ENCODE results near the gene HLF.

DNA sequence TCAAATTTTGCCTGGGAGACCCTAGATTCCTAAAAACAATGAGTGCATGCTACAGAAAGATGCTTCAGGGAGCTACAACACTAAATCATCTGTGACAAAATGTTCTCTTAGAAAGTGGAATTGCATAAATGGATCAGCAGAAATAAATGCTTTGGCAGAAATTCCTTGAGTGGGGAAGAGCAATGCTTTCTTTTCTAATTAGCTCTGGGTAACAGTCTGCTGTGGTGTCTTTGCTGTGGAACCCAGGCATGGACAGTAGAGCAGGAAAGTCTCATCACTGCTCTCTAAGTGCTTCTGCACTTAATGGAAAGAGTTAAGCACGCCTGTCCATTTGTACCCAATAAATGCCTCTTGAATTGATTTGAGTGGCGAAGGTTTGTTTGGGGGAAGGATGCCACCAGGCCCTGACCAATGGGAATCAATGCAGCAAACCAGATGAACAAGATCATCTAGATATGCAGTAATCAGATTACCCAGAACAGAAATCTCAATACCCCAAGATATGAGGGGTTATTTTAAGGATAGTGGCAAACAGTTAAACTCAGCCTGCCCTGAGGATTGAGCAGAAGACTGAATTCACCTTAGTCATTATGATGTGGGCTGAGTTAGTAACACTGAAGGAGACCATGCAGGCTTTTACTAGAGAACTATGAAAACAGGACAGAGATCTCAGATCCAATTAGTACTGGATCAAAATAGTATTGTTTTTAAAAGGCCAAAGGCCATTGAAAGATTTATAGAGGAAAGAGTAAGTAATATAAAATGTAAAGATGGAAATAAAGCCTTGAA is 13.6 kb downstream of the HLF start:
- no peak for TF ChIP-seq POLR2AphosphoS5 (IDR thresholded peaks at IDR 0.05; ENCODE audit: low read depth)
- TF ChIP-seq, protein P1, sequence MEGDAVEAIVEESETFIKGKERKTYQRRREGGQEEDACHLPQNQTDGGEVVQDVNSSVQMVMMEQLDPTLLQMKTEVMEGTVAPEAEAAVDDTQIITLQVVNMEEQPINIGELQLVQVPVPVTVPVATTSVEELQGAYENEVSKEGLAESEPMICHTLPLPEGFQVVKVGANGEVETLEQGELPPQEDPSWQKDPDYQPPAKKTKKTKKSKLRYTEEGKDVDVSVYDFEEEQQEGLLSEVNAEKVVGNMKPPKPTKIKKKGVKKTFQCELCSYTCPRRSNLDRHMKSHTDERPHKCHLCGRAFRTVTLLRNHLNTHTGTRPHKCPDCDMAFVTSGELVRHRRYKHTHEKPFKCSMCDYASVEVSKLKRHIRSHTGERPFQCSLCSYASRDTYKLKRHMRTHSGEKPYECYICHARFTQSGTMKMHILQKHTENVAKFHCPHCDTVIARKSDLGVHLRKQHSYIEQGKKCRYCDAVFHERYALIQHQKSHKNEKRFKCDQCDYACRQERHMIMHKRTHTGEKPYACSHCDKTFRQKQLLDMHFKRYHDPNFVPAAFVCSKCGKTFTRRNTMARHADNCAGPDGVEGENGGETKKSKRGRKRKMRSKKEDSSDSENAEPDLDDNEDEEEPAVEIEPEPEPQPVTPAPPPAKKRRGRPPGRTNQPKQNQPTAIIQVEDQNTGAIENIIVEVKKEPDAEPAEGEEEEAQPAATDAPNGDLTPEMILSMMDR (IDR thresholded peaks at IDR 0.05; ENCODE audit: insufficient read depth, low read length) = no peak
